Fibroblast of skin of left biceps (primary cell): ENCODE measurements around the gene CHORDC1.
"Not testable (repeated sequence)": the region's sequence is repeated elsewhere in the genome, so short reads cannot be mapped to it uniquely, and the experiment has no call there.

Source experiments
- DNase-seq, 2 experiments: peaks; one replicate each; pipeline ENCODE4 v3.0.0-alpha.2; 2013; ENCODE audit warnings: low read depth in 2 of 2

The CHORDC1 gene

DNA sequence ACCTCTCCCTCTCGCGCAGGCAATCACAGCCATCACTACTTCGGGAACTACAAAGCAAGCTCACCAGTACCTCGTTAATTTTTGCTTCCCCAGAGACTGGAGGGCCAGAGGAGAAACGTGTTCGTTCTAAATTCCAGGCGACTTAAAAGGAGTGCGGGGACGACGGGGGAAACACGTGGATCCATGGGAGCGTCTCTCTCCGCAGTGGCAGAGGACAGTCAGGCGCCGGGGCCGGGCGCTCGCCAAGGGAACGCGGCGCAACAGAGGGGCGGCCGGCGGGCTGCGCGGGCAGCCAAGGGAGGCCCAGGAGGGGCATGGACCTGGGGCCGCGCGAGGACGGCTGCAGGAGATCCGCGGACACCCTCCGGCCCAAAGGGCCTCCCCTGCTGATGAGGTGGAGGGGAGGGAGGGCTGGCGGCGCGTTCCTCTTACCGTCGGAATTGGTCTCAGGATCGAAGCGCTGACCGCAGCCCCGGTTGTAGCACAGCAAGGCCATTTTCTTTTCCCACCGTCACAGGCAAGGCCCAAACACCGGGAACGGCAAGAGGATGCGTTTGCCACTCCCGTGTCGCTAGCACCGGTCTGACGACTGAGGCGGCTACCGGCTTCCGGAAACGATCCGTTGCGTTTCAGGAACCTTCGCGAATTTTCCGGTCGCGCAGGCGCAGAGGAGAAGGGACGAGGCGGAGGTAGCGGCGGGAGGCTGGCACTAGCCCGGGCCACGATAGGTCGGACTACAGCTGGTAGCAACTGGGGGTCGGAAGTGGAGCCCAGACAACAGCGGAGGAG lies at the start of gene CHORDC1:
Gene CHORDC1 (minus strand): TSS at position 591 of the 789 bp plus-strand sequence. CDS start 95 bp downstream, at position 496.
- DNase-seq, result peak; percentile 48 to 50

GRCh38 chr11:90257158-90257525 lies 34.3 kb upstream of the CHORDC1 start:
- no peak for DNase-seq

- DNase-seq, result no peak
Observed at GRCh38 chr11:90256404-90257157, 33.7 kb upstream of the CHORDC1 start.

- DNase-seq, result no peak
Observed at GRCh38 chr11:90254065-90254464, 31.2 kb upstream of the CHORDC1 start.

- DNase-seq, result no peak
Observed at GRCh38 chr11:90252053-90252452, 29.2 kb upstream of the CHORDC1 start.

DNA sequence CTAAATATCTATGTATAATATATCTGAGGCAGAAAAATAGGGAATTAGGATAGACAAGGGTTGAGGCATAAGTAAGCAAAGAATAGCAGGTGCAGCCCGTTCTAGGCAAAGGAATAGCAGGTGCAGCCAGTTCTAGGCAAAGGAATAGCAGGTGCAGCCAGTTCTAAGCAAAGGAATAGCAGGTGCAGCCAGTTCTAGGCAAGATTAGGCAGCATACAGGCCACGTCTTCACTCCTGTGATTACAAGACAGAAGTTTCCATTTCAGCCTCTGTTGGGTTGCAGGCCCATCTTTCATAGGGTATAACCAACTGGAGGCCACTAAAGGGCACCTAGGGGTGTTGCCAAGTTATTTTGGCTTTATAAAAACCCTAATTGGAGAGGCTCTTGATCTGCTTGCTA lies 28.8 kb upstream of the CHORDC1 start:
- DNase-seq, result no peak

DNA sequence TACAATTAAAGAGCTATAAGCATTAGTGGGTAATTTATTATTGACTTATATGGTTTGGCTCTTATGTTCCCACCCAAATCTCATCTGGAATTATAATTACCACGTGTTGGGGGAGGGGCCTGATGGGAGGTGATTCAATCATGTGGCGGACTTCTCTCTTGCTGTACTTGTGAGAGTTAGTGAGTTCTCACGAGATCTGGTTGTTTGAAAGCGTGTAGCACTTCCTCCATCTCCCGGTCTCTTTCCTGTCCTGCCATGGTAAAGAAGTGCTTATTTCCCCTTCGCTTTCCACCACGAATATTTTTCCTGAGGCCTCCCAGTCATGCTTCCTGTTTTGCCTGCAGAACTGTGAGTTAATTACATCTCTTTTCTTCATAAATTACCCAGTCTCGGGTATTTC lies 28.1 kb upstream of the CHORDC1 start:
- no peak for DNase-seq

DNA sequence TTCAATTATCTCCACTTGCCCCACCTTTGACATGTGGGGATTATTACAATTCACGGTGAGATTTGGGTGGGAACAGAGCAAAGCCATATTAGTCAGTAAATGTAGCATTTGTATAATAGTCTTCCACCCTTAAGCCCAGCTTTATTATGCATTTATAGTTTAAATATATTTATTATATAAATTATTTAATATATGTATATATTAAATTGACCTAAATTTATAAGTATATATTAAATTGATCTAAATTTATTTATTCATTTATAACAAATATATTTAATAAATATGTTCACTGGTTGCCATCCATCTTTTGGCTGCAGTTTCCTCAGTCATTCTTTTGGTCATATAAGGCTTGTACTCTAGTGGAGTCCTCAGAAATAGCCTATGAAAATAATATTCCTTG lies 23.6 kb upstream of the CHORDC1 start:
- DNase-seq, result no peak

GRCh38 chr11:90243534-90243933 lies 20.7 kb upstream of the CHORDC1 start:
- DNase-seq, result no peak

GRCh38 chr11:90242894-90243416 lies 20.1 kb upstream of the CHORDC1 start:
- no peak for DNase-seq

GRCh38 chr11:90241414-90241813 lies 18.6 kb upstream of the CHORDC1 start:
- no peak for DNase-seq

DNA sequence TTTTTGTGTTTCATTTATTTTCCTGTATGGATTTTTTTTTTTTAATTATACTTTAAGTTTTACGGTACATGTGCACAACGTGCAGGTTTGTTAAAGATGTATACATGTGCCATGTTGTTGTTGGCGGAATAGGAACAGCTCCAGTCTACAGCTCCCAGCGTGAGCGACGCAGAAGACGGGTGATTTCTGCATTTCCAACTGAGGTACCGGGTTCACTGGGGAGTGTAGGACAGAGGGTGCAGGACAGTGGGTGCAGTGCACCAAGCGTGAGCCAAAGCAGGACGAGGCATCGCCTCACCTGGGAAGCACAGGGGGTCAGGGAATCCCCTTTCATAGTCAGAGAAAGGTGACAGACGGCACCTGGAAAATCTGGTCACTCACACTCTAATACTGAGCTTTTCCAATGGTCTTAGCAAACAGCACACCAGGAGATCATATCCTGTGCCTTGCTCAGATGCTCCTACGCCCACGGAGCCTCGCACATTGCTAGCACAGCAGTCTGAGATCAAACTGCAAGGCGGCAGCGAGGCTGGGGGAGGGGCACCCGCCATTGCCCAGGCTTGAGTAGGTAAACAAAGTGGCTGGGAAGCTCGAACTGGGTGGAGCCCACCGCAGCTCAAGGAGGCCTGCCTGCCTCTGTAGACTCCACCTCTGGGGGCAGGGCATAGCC lies 17.3 kb upstream of the CHORDC1 start:
- DNase-seq, result not testable (repeated sequence)

DNA sequence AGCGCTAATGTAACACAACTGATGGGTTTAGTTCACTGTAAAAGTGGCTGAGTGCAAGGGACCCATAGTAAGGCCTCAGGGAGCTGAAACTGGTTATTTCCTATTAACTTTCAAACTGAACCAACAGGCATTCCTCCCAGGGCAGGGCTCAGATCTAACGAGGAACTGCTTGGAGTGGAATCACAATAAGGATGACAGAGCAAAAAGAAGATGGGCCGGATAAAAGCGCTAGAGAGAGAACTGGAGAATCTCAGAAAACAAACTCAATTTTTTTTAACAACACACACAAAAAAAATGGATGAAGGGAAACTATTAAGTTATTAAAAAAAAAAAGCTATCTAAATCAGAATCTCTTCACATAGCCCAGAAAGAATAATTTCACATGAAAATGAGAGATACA lies 14.2 kb upstream of the CHORDC1 start:
- no peak for DNase-seq

DNA sequence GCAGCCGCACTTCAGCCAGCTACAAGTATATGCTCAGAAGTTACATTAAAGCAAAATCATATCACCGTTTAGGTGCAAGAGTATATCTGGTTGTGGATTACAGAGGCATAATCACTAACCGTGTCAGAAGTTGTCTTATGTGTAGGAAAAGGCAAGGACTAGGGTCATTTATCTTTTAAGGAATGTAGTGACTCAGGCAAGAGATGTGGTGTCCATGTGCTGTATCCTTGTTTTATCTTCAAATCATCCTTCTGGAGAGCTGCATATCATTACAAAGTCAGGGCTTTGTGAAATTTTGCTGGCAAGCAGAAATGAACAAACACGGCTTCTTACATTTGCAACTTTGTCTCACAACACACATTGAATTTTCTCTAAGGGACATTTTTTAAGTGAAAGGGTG lies 12.7 kb upstream of the CHORDC1 start:
- no peak for DNase-seq

DNA sequence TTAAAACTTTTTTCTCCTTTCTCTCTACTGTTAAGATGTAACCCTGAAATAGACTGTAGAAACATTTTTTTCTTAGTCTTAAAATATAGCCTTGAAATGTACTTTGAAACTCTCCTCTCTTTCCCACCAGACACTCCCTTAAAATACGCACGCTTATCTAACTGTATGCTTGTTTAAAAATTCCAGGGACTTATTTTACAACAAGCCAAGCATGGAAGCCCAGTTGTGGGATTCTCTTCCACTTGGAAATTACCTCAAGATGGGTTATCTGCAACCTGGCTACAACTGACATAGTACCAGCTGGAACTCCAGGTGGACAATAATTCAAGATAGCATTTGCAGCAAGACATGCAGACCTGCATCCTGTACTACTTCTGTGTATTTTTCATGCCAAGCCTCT lies 12.1 kb upstream of the CHORDC1 start:
- no peak for DNase-seq

DNA sequence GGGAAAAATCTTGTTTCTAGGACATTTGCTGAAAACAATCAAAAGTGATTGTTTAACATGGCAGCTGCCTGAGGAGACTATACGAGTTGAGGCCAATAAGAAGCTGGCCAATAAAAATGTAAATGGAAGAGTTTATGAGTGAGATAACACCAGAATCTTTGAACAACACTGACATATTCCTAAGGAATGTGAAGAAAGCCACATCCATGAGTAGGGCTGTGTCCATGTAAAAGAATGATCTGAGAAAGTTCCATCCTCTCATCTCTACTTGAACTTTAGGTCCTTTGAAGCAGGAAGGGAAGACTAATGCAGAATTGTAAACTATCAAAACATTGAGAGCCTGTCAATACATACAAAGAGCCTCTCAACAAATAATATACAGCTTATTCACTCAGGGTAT lies 6.9 kb upstream of the CHORDC1 start:
- no peak for DNase-seq

GRCh38 chr11:90228056-90228455 lies 5.2 kb upstream of the CHORDC1 start:
- DNase-seq, result no peak

DNA sequence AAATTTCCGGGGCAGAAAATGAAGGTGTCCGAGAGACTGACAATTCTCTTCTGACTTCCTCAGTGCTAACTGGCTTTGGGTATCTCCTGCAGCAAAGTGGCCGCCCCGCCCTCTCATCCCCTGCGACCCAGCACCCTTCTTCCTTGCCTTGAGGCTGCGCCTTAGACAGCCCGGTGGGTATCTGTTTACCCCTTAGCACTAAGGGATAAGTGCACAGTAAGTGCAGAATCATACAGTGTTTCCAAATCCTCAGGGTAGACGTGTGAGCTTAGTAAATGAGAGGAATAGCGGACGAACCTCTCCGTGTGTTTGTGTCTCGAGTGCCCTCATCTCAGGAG lies 368 bp upstream of the CHORDC1 start:
- no peak for DNase-seq

- DNase-seq, result no peak
Observed at GRCh38 chr11:90221803-90222458, 918 bp downstream of the CHORDC1 start.

- DNase-seq, result peak; percentile 9 to 12
Observed at GRCh38 chr11:90220391-90220790, 2.5 kb downstream of the CHORDC1 start.

- DNase-seq, result no peak
Observed at GRCh38 chr11:90219438-90219837, 3.4 kb downstream of the CHORDC1 start.

- DNase-seq, result no peak
Observed at GRCh38 chr11:90218606-90219005, 4.2 kb downstream of the CHORDC1 start.
